Activated effector memory CD4-positive, alpha-beta T cell treated with Interleukin-2 at 50 U/mL for 16 hours (primary cell): Measurements from ENCODE around the gene SPSB4.

Source experiments
- DNase-seq: peaks from one replicate; pipeline ENCODE4 v3.0.0-alpha.2; 2020

Gene SPSB4

GRCh38 chr3:141167681-141168080 lies 116.5 kb downstream of the SPSB4 start:
- DNase-seq, result no peak

- DNase-seq, result no peak
Measured at GRCh38 chr3:141170678-141171295, 119.6 kb downstream of the SPSB4 start.

- no peak for DNase-seq
Measured at GRCh38 chr3:141174674-141175073, 123.5 kb downstream of the SPSB4 start.

GRCh38 chr3:141176775-141177174 lies 125.6 kb downstream of the SPSB4 start:
- no peak for DNase-seq

GRCh38 chr3:141178026-141178425 lies 126.9 kb downstream of the SPSB4 start:
- no peak for DNase-seq

- no peak for DNase-seq
Measured at GRCh38 chr3:141178551-141178950, 127.4 kb downstream of the SPSB4 start.

GRCh38 chr3:141179983-141180382 lies 128.8 kb downstream of the SPSB4 start:
- DNase-seq, result no peak

- DNase-seq, result no peak
Measured at GRCh38 chr3:141181196-141181595, 130.0 kb downstream of the SPSB4 start.

- no peak for DNase-seq
Measured at GRCh38 chr3:141181819-141182218, 130.7 kb downstream of the SPSB4 start.

- DNase-seq, result no peak
Measured at GRCh38 chr3:141183606-141184005, 132.5 kb downstream of the SPSB4 start.

GRCh38 chr3:141184430-141184829 lies 133.3 kb downstream of the SPSB4 start:
- DNase-seq, result no peak

- DNase-seq, result no peak
Measured at GRCh38 chr3:141191097-141191749, 140.1 kb downstream of the SPSB4 start.

- peak; percentile 93 for DNase-seq
Measured at GRCh38 chr3:141192345-141192744, 141.2 kb downstream of the SPSB4 start.

- DNase-seq, result no peak
Measured at GRCh38 chr3:141193066-141193830, 142.1 kb downstream of the SPSB4 start.
